Esophagus muscularis mucosa (tissue), 4 donors: ENCODE results near the gene IWS1. TPM values are rescaled to one million over a fixed set of nuclear protein-coding genes. Genes with fewer than 3 reads are reported as not detected.

Experiments
- DNase-seq: peaks from one replicate; pipeline ENCODE4 v3.0.0-alpha.2; 2017; ENCODE audit errors: extremely low spot score
- H3K27ac ChIP-seq, 4 donors: fragments of 200-600 bp; sonication (generic); replicated peaks in 1 of 4; 1 replicate in 3 of 4; 2 replicates in 1 of 4; pipeline ENCODE4 v1.5.1; 2016 to 2019; ENCODE audit warnings: mild to moderate bottlenecking in 1 of 4
- H3K27me3 ChIP-seq, 4 donors: fragments of 200-600 bp; sonication (generic); one replicate each; pipeline versions ENCODE4 v1.5.1 to v1.6.0; 2016 to 2019
- H3K36me3 ChIP-seq, 4 donors: fragments of 200-600 bp; sonication (generic); one replicate each; pipeline ENCODE4 v1.5.1; 2016 to 2019
- H3K4me1 ChIP-seq, 4 donors: fragments of 200-600 bp; sonication (generic); one replicate each; pipeline ENCODE4 v1.5.1; 2016 to 2019
- H3K4me3 ChIP-seq, 4 donors: fragments of 200-600 bp; sonication (generic); 1 replicate in 2 of 4; 2 replicates in 2 of 4; pipeline ENCODE4 v1.5.1; 2016 to 2019; ENCODE audit warnings: mild to moderate bottlenecking in 4 of 4, moderate library complexity in 1 of 4
- H3K9me3 ChIP-seq, 4 donors: fragments of 200-600 bp; sonication (generic); 1 replicate in 3 of 4; 2 replicates in 1 of 4; pipeline ENCODE4 v1.5.1; 2016 to 2019
- CTCF ChIP-seq, 3 experiments: fragments of 200-600 bp in 2 of 3; fragments of 450-650 bp in 1 of 3; sonication (generic) in 2 of 3; IDR thresholded peaks; one replicate each; pipeline ENCODE4 v1.5.1; 2017 to 2019; ENCODE audit warnings: antibody characterized with exemption in 3 of 3, mild to moderate bottlenecking in 2 of 3, moderate library complexity in 1 of 3
- EP300 ChIP-seq: sonication (generic); formaldehyde crosslinking; IDR thresholded peaks from one replicate; pipeline ENCODE4 v1.6.1; 2017; ENCODE audit warnings: antibody characterized with exemption
- POLR2A ChIP-seq: fragments of 450-650 bp; IDR thresholded peaks from one replicate; pipeline ENCODE4 v1.6.1; 2017; ENCODE audit warnings: antibody characterized with exemption, moderate library complexity, mild to moderate bottlenecking, low read depth
- POLR2AphosphoS5 ChIP-seq, 2 donors: sonication (generic); formaldehyde crosslinking; IDR thresholded peaks; one replicate each; pipeline ENCODE4 v1.6.1; 2017; ENCODE audit warnings: antibody characterized with exemption in 2 of 2
- WGBS: methylation state at CpG from one replicate; pipeline ENCODE4 v1.1.5; 2018; 5-methylcytosine and 5-hydroxymethylcytosine counted together
- intact Hi-C: fragments of 100-400 bp; cut with DNase I; formaldehyde crosslinking; loops from one replicate; pipeline ENCODE4 v1.15.1; 2023
- total RNA-seq, 4 donors: library from RNA; depleted of rRNA; stranded (reverse); fragments of >200 nt; gene quantifications; one replicate each; pipeline versions ENCODE4 v1.1.0 to v1.2.1, GENCODE V29; 2016

IWS1 gene
- total RNA-seq, 4 donors from 2014 or later, result 32.6 to 38.1 (median 34.7) TPM

- H3K4me1 ChIP-seq, result no peaks in the 10 kb centered on the region
- H3K27me3 ChIP-seq, result no peaks in the 10 kb centered on the region
- peaks cover 0 to 28% (median 11%) of the 10 kb centered on the region in 4 donors for H3K36me3 ChIP-seq
- no peak for DNase-seq
- no peak overlapping the region for H3K27ac ChIP-seq
- no peak overlapping the region for H3K4me3 ChIP-seq
- no peak for TF ChIP-seq CTCF (IDR thresholded peaks at IDR 0.05)
- no peak for TF ChIP-seq POLR2A
- TF ChIP-seq POLR2AphosphoS5 (IDR thresholded peaks at IDR 0.05), result no peak
- H3K9me3 ChIP-seq, result no peaks in the 10 kb centered on the region
- intact Hi-C loops, result no loop called here
- WGBS, result 94% methylated on average over 4 of the region's 4 CpGs
Measured at GRCh38 chr2:127471286-127471988, 54.9 kb downstream of the IWS1 start.

GRCh38 chr2:127469974-127470373 is 56.3 kb downstream of the IWS1 start:
- no peaks in the 10 kb centered on the region for H3K27me3 ChIP-seq
- H3K27ac ChIP-seq, result no peak overlapping the region
- no peaks in the 10 kb centered on the region for H3K4me1 ChIP-seq
- no peak for DNase-seq
- H3K9me3 ChIP-seq, result no peaks in the 10 kb centered on the region
- 100% methylated on average over 2 of the region's 2 CpGs for WGBS
- H3K36me3 ChIP-seq, result peaks cover 0 to 32% (median 11%) of the 10 kb centered on the region in 4 donors
- no peak overlapping the region for H3K4me3 ChIP-seq
- TF ChIP-seq POLR2AphosphoS5 (IDR thresholded peaks at IDR 0.05) (no peak), CTCF (IDR thresholded peaks at IDR 0.05) (no peak)
- intact Hi-C loops, result no loop called here

- H3K27ac ChIP-seq, result no peak overlapping the region
- H3K4me3 ChIP-seq, result no peak overlapping the region
- TF ChIP-seq POLR2AphosphoS5 (IDR thresholded peaks at IDR 0.05), result no peak
- no peak for TF ChIP-seq POLR2A
- no peak for TF ChIP-seq CTCF (IDR thresholded peaks at IDR 0.05)
- TF ChIP-seq EP300, result no peak
- DNase-seq, result no peak
- intact Hi-C loops, result no loop called here
- 85% methylated on average over 8 of the region's 8 CpGs for WGBS
- H3K4me1 ChIP-seq, result no peaks in the 10 kb centered on the region
- H3K36me3 ChIP-seq, result peaks cover 0 to 32% (median 11%) of the 10 kb centered on the region in 4 donors
- no peaks in the 10 kb centered on the region for H3K9me3 ChIP-seq
- no peaks in the 10 kb centered on the region for H3K27me3 ChIP-seq
Measured at GRCh38 chr2:127469051-127469450, 57.2 kb downstream of the IWS1 start.

GRCh38 chr2:127465258-127465657 is 61.0 kb downstream of the IWS1 start:
- no peak overlapping the region for H3K4me3 ChIP-seq
- intact Hi-C loops, result no loop called here
- no peak overlapping the region for H3K27ac ChIP-seq
- no peaks in the 10 kb centered on the region for H3K4me1 ChIP-seq
- no peaks in the 10 kb centered on the region for H3K27me3 ChIP-seq
- no peak for DNase-seq
- TF ChIP-seq CTCF (IDR thresholded peaks at IDR 0.05), result no peak
- no peak for TF ChIP-seq POLR2A
- no peak for TF ChIP-seq POLR2AphosphoS5 (IDR thresholded peaks at IDR 0.05)
- no peak for TF ChIP-seq EP300
- H3K36me3 ChIP-seq, result peaks cover 0 to 32% (median 11%) of the 10 kb centered on the region in 4 donors
- 81% methylated on average over 4 of the region's 4 CpGs for WGBS
- H3K9me3 ChIP-seq, result no peaks in the 10 kb centered on the region
